ENCODE data around the gene ORM1. TPM values are rescaled to one million over a fixed set of nuclear protein-coding genes. Genes with fewer than 3 reads are reported as not detected.
"Not testable (repeated sequence)": the region's sequence is repeated elsewhere in the genome, so short reads cannot be mapped to it uniquely, and the experiment has no call there.

ORM1 gene
- total RNA-seq, 2 experiments from 2014 or later = not detected

- H3K79me2 ChIP-seq (ENCODE audit: insufficient read depth, low read depth, low read length) = no peaks in the 10 kb centered on the region
- no peaks in the 10 kb centered on the region for H3K36me3 ChIP-seq (ENCODE audit: insufficient read depth, low read length)
- no TSS peak for BruUV-seq (replicated peaks)
- no peak overlapping the region for H3K4me3 ChIP-seq (ENCODE audit: low read depth, low read length, poor library complexity, severe bottlenecking)
- no peaks in the 10 kb centered on the region for H3K9me3 ChIP-seq (ENCODE audit: low read length)
- H3K9me2 ChIP-seq (ENCODE audit: insufficient read depth, low read length) = no peaks in the 10 kb centered on the region
- H3K4me1 ChIP-seq (ENCODE audit: insufficient read depth, low read length, poor library complexity, severe bottlenecking) = no peaks in the 10 kb centered on the region
- H3K4me2 ChIP-seq (ENCODE audit: low read length) = no peak overlapping the region
- H4K20me1 ChIP-seq (ENCODE audit: insufficient read depth, low read length) = no peaks in the 10 kb centered on the region
- ChIA-PET CTCF (ENCODE audit: unreplicated experiment) (no interaction called here), POLR2A (no interaction called here)
- intact Hi-C loops (cut with micrococcal nuclease; ENCODE audit: unreplicated experiment) = no loop called here
- no peak overlapping the region for H2AFZ ChIP-seq (ENCODE audit: low read length)
- no peak overlapping the region for H3K27ac ChIP-seq (ENCODE audit: low read depth, low read length, poor library complexity, severe bottlenecking)
- TF ChIP-seq, protein P1, sequence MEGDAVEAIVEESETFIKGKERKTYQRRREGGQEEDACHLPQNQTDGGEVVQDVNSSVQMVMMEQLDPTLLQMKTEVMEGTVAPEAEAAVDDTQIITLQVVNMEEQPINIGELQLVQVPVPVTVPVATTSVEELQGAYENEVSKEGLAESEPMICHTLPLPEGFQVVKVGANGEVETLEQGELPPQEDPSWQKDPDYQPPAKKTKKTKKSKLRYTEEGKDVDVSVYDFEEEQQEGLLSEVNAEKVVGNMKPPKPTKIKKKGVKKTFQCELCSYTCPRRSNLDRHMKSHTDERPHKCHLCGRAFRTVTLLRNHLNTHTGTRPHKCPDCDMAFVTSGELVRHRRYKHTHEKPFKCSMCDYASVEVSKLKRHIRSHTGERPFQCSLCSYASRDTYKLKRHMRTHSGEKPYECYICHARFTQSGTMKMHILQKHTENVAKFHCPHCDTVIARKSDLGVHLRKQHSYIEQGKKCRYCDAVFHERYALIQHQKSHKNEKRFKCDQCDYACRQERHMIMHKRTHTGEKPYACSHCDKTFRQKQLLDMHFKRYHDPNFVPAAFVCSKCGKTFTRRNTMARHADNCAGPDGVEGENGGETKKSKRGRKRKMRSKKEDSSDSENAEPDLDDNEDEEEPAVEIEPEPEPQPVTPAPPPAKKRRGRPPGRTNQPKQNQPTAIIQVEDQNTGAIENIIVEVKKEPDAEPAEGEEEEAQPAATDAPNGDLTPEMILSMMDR (conservative IDR thresholded peaks at IDR 0.05; ENCODE audit: low read length) = no peak
- TF ChIP-seq EZH2phosphoT487 (IDR thresholded peaks at IDR 0.05; ENCODE audit: borderline replicate concordance, low read depth, low read length) = no peak
- DNase-seq (ENCODE audit: low spot score) = no peak
Observed at GRCh38 chr9:114324492-114324891, 1.6 kb downstream of the ORM1 start.

- intact Hi-C loops (cut with micrococcal nuclease; ENCODE audit: unreplicated experiment); CTCF ChIA-PET (ENCODE audit: unreplicated experiment); H4K20me1 ChIP-seq (ENCODE audit: insufficient read depth, low read length): not testable (repeated sequence)
Observed at GRCh38 chr9:114324965-114325364, 2.1 kb downstream of the ORM1 start.

GRCh38 chr9:114325684-114326254, 2.9 kb downstream of the ORM1 start:
- H3K4me3 ChIP-seq (ENCODE audit: low read depth, low read length, poor library complexity, severe bottlenecking); H3K4me2 ChIP-seq (ENCODE audit: low read length); H3K79me2 ChIP-seq (ENCODE audit: insufficient read depth, low read depth, low read length); H3K36me3 ChIP-seq (ENCODE audit: insufficient read depth, low read length); H3K27ac ChIP-seq (ENCODE audit: low read depth, low read length, poor library complexity, severe bottlenecking); H2AFZ ChIP-seq (ENCODE audit: low read length); H3K4me1 ChIP-seq (ENCODE audit: insufficient read depth, low read length, poor library complexity, severe bottlenecking); H3K9me2 ChIP-seq (ENCODE audit: insufficient read depth, low read length); intact Hi-C loops (cut with micrococcal nuclease; ENCODE audit: unreplicated experiment); H3K9me3 ChIP-seq (ENCODE audit: low read length); POLR2A ChIA-PET; DNase-seq (ENCODE audit: low spot score); BruUV-seq (replicated peaks); CTCF ChIA-PET (ENCODE audit: unreplicated experiment); H4K20me1 ChIP-seq (ENCODE audit: insufficient read depth, low read length): not testable (repeated sequence)

More at GRCh38 chr9:114324965-114325364, 2.1 kb downstream of the ORM1 start:
- H3K4me2 ChIP-seq (ENCODE audit: low read length); H2AFZ ChIP-seq (ENCODE audit: low read length); H3K4me1 ChIP-seq (ENCODE audit: insufficient read depth, low read length, poor library complexity, severe bottlenecking); H3K27ac ChIP-seq (ENCODE audit: low read depth, low read length, poor library complexity, severe bottlenecking); H3K36me3 ChIP-seq (ENCODE audit: insufficient read depth, low read length); H3K9me2 ChIP-seq (ENCODE audit: insufficient read depth, low read length); H3K79me2 ChIP-seq (ENCODE audit: insufficient read depth, low read depth, low read length); POLR2A ChIA-PET; H3K9me3 ChIP-seq (ENCODE audit: low read length); DNase-seq (ENCODE audit: low spot score); H3K4me3 ChIP-seq (ENCODE audit: low read depth, low read length, poor library complexity, severe bottlenecking); BruUV-seq (replicated peaks): not testable (repeated sequence)

DNA sequence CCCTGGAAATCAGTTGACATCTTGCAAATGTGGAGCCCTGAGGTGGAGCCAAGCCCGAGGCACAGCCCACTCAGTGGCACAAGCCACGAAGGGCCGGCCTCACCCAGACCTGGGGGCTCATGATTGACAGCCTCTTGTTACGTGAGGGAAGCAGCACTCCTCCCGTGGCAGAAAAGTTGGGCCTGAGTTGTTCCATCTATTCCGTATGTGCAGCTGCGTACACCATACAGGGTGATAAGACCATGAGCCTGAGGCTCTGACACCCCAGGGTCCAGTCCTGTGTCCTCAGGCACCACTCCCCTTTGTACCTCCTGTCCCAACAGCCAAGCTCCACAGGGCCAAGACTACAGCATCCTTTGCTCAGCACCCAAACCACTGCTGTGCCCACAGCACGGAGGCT, 4.9 kb downstream of the ORM1 start:
- H3K4me1 ChIP-seq (ENCODE audit: insufficient read depth, low read length, poor library complexity, severe bottlenecking) = no peaks in the 10 kb centered on the region
- no peaks in the 10 kb centered on the region for H3K9me2 ChIP-seq (ENCODE audit: insufficient read depth, low read length)
- no peaks in the 10 kb centered on the region for H3K79me2 ChIP-seq (ENCODE audit: insufficient read depth, low read depth, low read length)
- H3K36me3 ChIP-seq (ENCODE audit: insufficient read depth, low read length) = no peaks in the 10 kb centered on the region
- H3K4me2 ChIP-seq (ENCODE audit: low read length) = no peak overlapping the region
- BruUV-seq (replicated peaks) = no TSS peak
- no peak overlapping the region for H3K27ac ChIP-seq (ENCODE audit: low read depth, low read length, poor library complexity, severe bottlenecking)
- H3K9me3 ChIP-seq (ENCODE audit: low read length) = no peaks in the 10 kb centered on the region
- TF ChIP-seq EZH2phosphoT487 (IDR thresholded peaks at IDR 0.05; ENCODE audit: borderline replicate concordance, low read depth, low read length) = no peak
- TF ChIP-seq, protein P1 (conservative IDR thresholded peaks at IDR 0.05; ENCODE audit: low read length) = no peak
- H2AFZ ChIP-seq (ENCODE audit: low read length) = no peak overlapping the region
- no peak overlapping the region for H3K4me3 ChIP-seq (ENCODE audit: low read depth, low read length, poor library complexity, severe bottlenecking)
- intact Hi-C loops (cut with micrococcal nuclease; ENCODE audit: unreplicated experiment) = no loop called here
- DNase-seq (ENCODE audit: low spot score) = no peak
- CTCF ChIA-PET (ENCODE audit: unreplicated experiment) = no interaction called here
- POLR2A ChIA-PET = no interaction called here
- H4K20me1 ChIP-seq (ENCODE audit: insufficient read depth, low read length) = no peaks in the 10 kb centered on the region

- H3K4me1 ChIP-seq (ENCODE audit: insufficient read depth, low read length, poor library complexity, severe bottlenecking) = not testable (repeated sequence)
Observed at GRCh38 chr9:114328357-114328820, 5.5 kb downstream of the ORM1 start.

More at GRCh38 chr9:114328357-114328820, 5.5 kb downstream of the ORM1 start:
- H3K79me2 ChIP-seq (ENCODE audit: insufficient read depth, low read depth, low read length); CTCF ChIA-PET (ENCODE audit: unreplicated experiment); H3K36me3 ChIP-seq (ENCODE audit: insufficient read depth, low read length); intact Hi-C loops (cut with micrococcal nuclease; ENCODE audit: unreplicated experiment); H3K4me3 ChIP-seq (ENCODE audit: low read depth, low read length, poor library complexity, severe bottlenecking); H2AFZ ChIP-seq (ENCODE audit: low read length); POLR2A ChIA-PET; DNase-seq (ENCODE audit: low spot score); BruUV-seq (replicated peaks); H4K20me1 ChIP-seq (ENCODE audit: insufficient read depth, low read length); H3K9me3 ChIP-seq (ENCODE audit: low read length); H3K9me2 ChIP-seq (ENCODE audit: insufficient read depth, low read length); H3K4me2 ChIP-seq (ENCODE audit: low read length); H3K27ac ChIP-seq (ENCODE audit: low read depth, low read length, poor library complexity, severe bottlenecking): not testable (repeated sequence)
